Brain pericyte (primary cell): ENCODE results near the gene AQP5.
A peak's percentile ranks its signal among the peaks of the same experiment; 100 is the strongest.

Experiments used
- DNase-seq: peaks from one replicate; pipeline ENCODE4 v3.0.0-alpha.2; 2012; ENCODE audit warnings: low read depth, low spot score

AQP5 gene

GRCh38 chr12:49932023-49932422 lies 29.6 kb upstream of the AQP5 start:
- no peak for DNase-seq

GRCh38 chr12:49932533-49933130 lies 29.0 kb upstream of the AQP5 start:
- DNase-seq = no peak

- no peak for DNase-seq
Measured at GRCh38 chr12:49933796-49934195, 27.9 kb upstream of the AQP5 start.

GRCh38 chr12:49934505-49934904 lies 27.2 kb upstream of the AQP5 start:
- DNase-seq = no peak

- no peak for DNase-seq
Measured at GRCh38 chr12:49936925-49937324, 24.7 kb upstream of the AQP5 start.

- DNase-seq = no peak
Measured at GRCh38 chr12:49937639-49938300, 23.9 kb upstream of the AQP5 start.

- DNase-seq = no peak
Measured at GRCh38 chr12:49939307-49939706, 22.4 kb upstream of the AQP5 start.

GRCh38 chr12:49939707-49940106 lies 22.0 kb upstream of the AQP5 start:
- no peak for DNase-seq

- DNase-seq = no peak
Measured at GRCh38 chr12:49941556-49942511, 19.8 kb upstream of the AQP5 start.

GRCh38 chr12:49942512-49942893 lies 19.2 kb upstream of the AQP5 start:
- DNase-seq = no peak

GRCh38 chr12:49942921-49943624 lies 18.6 kb upstream of the AQP5 start:
- no peak for DNase-seq

- no peak for DNase-seq
Measured at GRCh38 chr12:49943625-49943960, 18.1 kb upstream of the AQP5 start.

- no peak for DNase-seq
Measured at GRCh38 chr12:49944046-49944445, 17.6 kb upstream of the AQP5 start.

- no peak for DNase-seq
Measured at GRCh38 chr12:49944718-49945117, 17.0 kb upstream of the AQP5 start.

GRCh38 chr12:49945394-49946080 lies 16.1 kb upstream of the AQP5 start:
- DNase-seq = peak; percentile 55

- no peak for DNase-seq
Measured at GRCh38 chr12:49946086-49946485, 15.6 kb upstream of the AQP5 start.

- no peak for DNase-seq
Measured at GRCh38 chr12:49946497-49946896, 15.2 kb upstream of the AQP5 start.

- no peak for DNase-seq
Measured at GRCh38 chr12:49947593-49948226, 14.0 kb upstream of the AQP5 start.

GRCh38 chr12:49948866-49949845 lies 12.5 kb upstream of the AQP5 start:
- DNase-seq = no peak

GRCh38 chr12:49949866-49950265 lies 11.8 kb upstream of the AQP5 start:
- no peak for DNase-seq
